ENCODE data around the gene CCDC15.

- TF ChIP-seq POU6F1 (CRISPR knock-in tag; IDR thresholded peaks at IDR 0.05; ENCODE audit: borderline replicate concordance, low read depth) (no peak), ZNF565 (CRISPR knock-in tag; conservative IDR thresholded peaks at IDR 0.05; ENCODE audit: low read depth) (no peak), ZC3H10 (CRISPR knock-in tag; IDR thresholded peaks at IDR 0.05) (no peak), SNAI2 (CRISPR knock-in tag; IDR thresholded peaks at IDR 0.05) (no peak), PPARA (CRISPR knock-in tag; IDR thresholded peaks at IDR 0.05; ENCODE audit: borderline replicate concordance) (no peak), ZNF70 (CRISPR knock-in tag; IDR thresholded peaks at IDR 0.05) (no peak), TCF4 (CRISPR knock-in tag; IDR thresholded peaks at IDR 0.05; ENCODE audit: borderline replicate concordance) (no peak), BACH2 (CRISPR knock-in tag; IDR thresholded peaks at IDR 0.05; ENCODE audit: borderline replicate concordance) (no peak), CREB5 (CRISPR knock-in tag; IDR thresholded peaks at IDR 0.05; ENCODE audit: low read depth) (no peak), ESRRG (CRISPR knock-in tag; IDR thresholded peaks at IDR 0.05) (no peak), ISL1 (CRISPR knock-in tag; IDR thresholded peaks at IDR 0.05) (no peak), ZFP3 (CRISPR knock-in tag; IDR thresholded peaks at IDR 0.05) (no peak)
- TF ChIP-seq, protein P1, sequence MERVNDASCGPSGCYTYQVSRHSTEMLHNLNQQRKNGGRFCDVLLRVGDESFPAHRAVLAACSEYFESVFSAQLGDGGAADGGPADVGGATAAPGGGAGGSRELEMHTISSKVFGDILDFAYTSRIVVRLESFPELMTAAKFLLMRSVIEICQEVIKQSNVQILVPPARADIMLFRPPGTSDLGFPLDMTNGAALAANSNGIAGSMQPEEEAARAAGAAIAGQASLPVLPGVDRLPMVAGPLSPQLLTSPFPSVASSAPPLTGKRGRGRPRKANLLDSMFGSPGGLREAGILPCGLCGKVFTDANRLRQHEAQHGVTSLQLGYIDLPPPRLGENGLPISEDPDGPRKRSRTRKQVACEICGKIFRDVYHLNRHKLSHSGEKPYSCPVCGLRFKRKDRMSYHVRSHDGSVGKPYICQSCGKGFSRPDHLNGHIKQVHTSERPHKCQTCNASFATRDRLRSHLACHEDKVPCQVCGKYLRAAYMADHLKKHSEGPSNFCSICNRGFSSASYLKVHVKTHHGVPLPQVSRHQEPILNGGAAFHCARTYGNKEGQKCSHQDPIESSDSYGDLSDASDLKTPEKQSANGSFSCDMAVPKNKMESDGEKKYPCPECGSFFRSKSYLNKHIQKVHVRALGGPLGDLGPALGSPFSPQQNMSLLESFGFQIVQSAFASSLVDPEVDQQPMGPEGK (CRISPR knock-in tag; IDR thresholded peaks at IDR 0.05; ENCODE audit: borderline replicate concordance): no peak
Observed at GRCh38 chr11:125052047-125052446, 98.0 kb downstream of the CCDC15 start.

Data from SK-N-SH treated with all-trans-retinoic acid at 6 μM for 48 hours (cell line).